ENCODE results near the gene PRDM5.
A peak's percentile ranks its signal among the peaks of the same experiment; 100 is the strongest.

The PRDM5 gene

DNA sequence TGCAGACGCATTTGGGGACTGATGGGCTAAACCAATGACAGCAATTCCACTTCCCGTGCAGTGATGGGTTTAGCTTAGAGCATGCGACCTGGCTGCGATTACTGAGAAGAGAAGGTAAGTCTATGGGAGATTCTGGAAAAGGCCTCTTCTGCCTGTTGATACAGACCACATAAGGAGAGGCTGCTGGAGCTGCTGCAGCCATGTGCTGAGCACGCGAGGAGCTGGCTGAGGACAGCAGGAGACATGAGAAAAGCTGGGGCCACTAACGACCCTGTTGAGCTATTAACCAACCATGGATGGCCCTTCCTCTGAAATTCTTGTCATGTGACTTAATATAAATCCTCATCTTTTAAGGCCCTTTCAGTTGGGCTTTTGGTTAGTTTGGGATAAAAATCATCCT, 199.9 kb downstream of the PRDM5 start:
- Histone ChIP-seq H3K9ac (ENCODE audit: low read length) (no peak overlapping the region), H3K4me1 (ENCODE audit: control insufficient read depth, low read depth, low read length) (peaks cover 4% of the 10 kb centered on the region), H2BK15ac (replicated peaks; ENCODE audit: low read depth) (no peak overlapping the region), H3K79me1 (ENCODE audit: low read length) (no peaks in the 10 kb centered on the region), H4K5ac (ENCODE audit: low read length) (no peak overlapping the region), H3K4ac (ENCODE audit: low read depth, low read length) (no peak overlapping the region), H2BK5ac (ENCODE audit: low read length) (no peak overlapping the region), H2BK120ac (ENCODE audit: low read depth, low read length) (no peak overlapping the region), H3K36me3 (ENCODE audit: control insufficient read depth, insufficient read depth, low read length) (no peaks in the 10 kb centered on the region), H3K79me2 (ENCODE audit: control insufficient read depth, insufficient read depth, low read length) (no peaks in the 10 kb centered on the region), H3K27ac (ENCODE audit: low read depth, low read length) (no peak overlapping the region), H2AK5ac (ENCODE audit: low read length) (no peak overlapping the region), H3K4me2 (ENCODE audit: low read length) (no peak overlapping the region), H3K23ac (ENCODE audit: low read length) (no peak overlapping the region), H3K56ac (ENCODE audit: low read length) (no peak overlapping the region), H4K8ac (ENCODE audit: low read depth, low read length) (no peak overlapping the region), H3K4me3 (ENCODE audit: low read length) (no peak overlapping the region), H3K18ac (ENCODE audit: low read length) (no peak overlapping the region), H3K27me3 (ENCODE audit: insufficient read depth, low read length, poor library complexity) (no peaks in the 10 kb centered on the region)
- DNase-seq, result no peak
- no CpG with 5 or more reads among the region's 7 CpGs for WGBS (ENCODE audit: extremely low coverage, insufficient coverage, low lambda C conversion rate)

DNA sequence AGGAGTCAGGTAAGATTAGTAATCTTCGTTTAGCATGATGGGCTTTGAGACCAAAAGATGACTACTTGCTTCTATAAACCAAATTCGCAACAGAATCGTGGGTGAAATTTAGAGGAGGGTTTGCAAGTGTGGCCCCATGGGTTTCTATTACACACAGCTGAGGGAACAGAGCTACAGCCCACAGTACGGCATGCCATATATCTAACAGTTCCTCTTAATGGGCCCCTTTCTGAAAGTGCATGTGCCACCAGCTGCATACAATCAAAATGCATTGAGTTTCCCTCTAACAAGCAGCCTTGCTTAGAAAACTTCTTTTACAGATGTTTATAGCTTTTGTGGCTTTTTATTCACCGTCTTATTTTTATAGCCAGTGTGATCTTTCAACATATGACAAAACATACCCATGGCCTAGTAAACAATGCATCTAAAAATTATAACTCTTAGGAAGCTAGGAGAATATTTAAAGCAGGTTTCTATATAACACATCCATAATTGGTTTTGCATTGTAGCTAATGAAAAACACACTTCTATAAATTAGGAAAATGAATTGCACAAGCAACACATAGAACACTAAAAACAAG, 202.1 kb downstream of the PRDM5 start:
- Histone ChIP-seq H2BK120ac (ENCODE audit: low read depth, low read length) (no peak overlapping the region), H2AK5ac (ENCODE audit: low read length) (no peak overlapping the region), H3K27me3 (ENCODE audit: insufficient read depth, low read length, poor library complexity) (no peaks in the 10 kb centered on the region), H2BK5ac (ENCODE audit: low read length) (no peak overlapping the region), H3K79me2 (ENCODE audit: control insufficient read depth, insufficient read depth, low read length) (no peaks in the 10 kb centered on the region), H3K9ac (ENCODE audit: low read length) (no peak overlapping the region), H4K5ac (ENCODE audit: low read length) (no peak overlapping the region), H3K4me1 (ENCODE audit: control insufficient read depth, low read depth, low read length) (peaks cover 4% of the 10 kb centered on the region), H3K27ac (ENCODE audit: low read depth, low read length) (no peak overlapping the region), H3K56ac (ENCODE audit: low read length) (no peak overlapping the region), H2BK15ac (replicated peaks; ENCODE audit: low read depth) (no peak overlapping the region), H3K18ac (ENCODE audit: low read length) (no peak overlapping the region), H3K23ac (ENCODE audit: low read length) (no peak overlapping the region), H3K36me3 (ENCODE audit: control insufficient read depth, insufficient read depth, low read length) (no peaks in the 10 kb centered on the region), H3K4me3 (ENCODE audit: low read length) (no peak overlapping the region), H4K8ac (ENCODE audit: low read depth, low read length) (no peak overlapping the region), H3K4me2 (ENCODE audit: low read length) (no peak overlapping the region), H3K79me1 (ENCODE audit: low read length) (no peaks in the 10 kb centered on the region), H3K4ac (ENCODE audit: low read depth, low read length) (no peak overlapping the region)
- no peak for DNase-seq
- no CpG with 5 or more reads among the region's 5 CpGs for WGBS (ENCODE audit: extremely low coverage, insufficient coverage, low lambda C conversion rate)

DNA sequence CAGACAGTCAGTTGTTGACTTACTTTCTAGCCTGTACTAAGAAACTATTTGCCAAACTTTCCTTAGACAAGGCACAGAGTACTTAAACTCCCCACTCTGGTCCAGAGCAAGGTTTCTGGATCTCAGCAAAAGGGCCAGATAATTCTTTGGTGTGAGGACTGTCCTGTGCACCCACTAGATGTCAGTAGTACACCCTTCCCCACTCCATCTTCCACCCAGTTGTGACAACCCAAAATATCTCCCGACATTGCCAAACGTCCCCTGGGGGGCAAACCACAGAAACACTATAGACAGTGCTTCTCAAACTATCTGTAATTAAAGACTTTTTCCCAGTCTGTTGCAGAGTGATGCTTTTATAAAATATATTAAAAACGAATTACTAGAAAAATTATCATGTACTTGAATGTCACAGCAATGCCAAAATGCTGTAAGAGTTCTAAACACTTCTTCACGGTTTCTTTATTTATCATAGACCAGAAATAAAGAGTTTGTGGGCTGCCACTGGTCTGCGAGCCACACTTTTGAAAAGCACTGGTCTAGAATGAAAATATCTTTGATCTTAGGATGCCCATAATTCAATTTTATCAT, 203.5 kb downstream of the PRDM5 start:
- Histone ChIP-seq H3K23ac (ENCODE audit: low read length) (no peak overlapping the region), H3K4me1 (ENCODE audit: control insufficient read depth, low read depth, low read length) (peaks cover 4% of the 10 kb centered on the region), H2BK5ac (ENCODE audit: low read length) (no peak overlapping the region), H3K27ac (ENCODE audit: low read depth, low read length) (no peak overlapping the region), H4K5ac (ENCODE audit: low read length) (no peak overlapping the region), H3K79me1 (ENCODE audit: low read length) (no peaks in the 10 kb centered on the region), H3K56ac (ENCODE audit: low read length) (no peak overlapping the region), H3K79me2 (ENCODE audit: control insufficient read depth, insufficient read depth, low read length) (no peaks in the 10 kb centered on the region), H3K4ac (ENCODE audit: low read depth, low read length) (no peak overlapping the region), H3K27me3 (ENCODE audit: insufficient read depth, low read length, poor library complexity) (no peaks in the 10 kb centered on the region), H3K36me3 (ENCODE audit: control insufficient read depth, insufficient read depth, low read length) (no peaks in the 10 kb centered on the region), H3K9ac (ENCODE audit: low read length) (no peak overlapping the region), H2BK120ac (ENCODE audit: low read depth, low read length) (no peak overlapping the region), H3K4me2 (ENCODE audit: low read length) (no peak overlapping the region), H3K4me3 (ENCODE audit: low read length) (no peak overlapping the region), H2BK15ac (replicated peaks; ENCODE audit: low read depth) (no peak overlapping the region), H4K8ac (ENCODE audit: low read depth, low read length) (no peak overlapping the region), H2AK5ac (ENCODE audit: low read length) (no peak overlapping the region), H3K18ac (ENCODE audit: low read length) (no peak overlapping the region)
- WGBS (ENCODE audit: extremely low coverage, insufficient coverage, low lambda C conversion rate), result no CpG with 5 or more reads among the region's 5 CpGs
- peak; percentile 69 for DNase-seq

- Histone ChIP-seq H3K27me3 (ENCODE audit: insufficient read depth, low read length, poor library complexity) (no peaks in the 10 kb centered on the region), H3K36me3 (ENCODE audit: control insufficient read depth, insufficient read depth, low read length) (no peaks in the 10 kb centered on the region), H4K5ac (ENCODE audit: low read length) (no peak overlapping the region), H3K18ac (ENCODE audit: low read length) (no peak overlapping the region), H3K56ac (ENCODE audit: low read length) (no peak overlapping the region), H3K79me1 (ENCODE audit: low read length) (no peaks in the 10 kb centered on the region), H3K4me2 (ENCODE audit: low read length) (no peak overlapping the region), H2BK120ac (ENCODE audit: low read depth, low read length) (no peak overlapping the region), H3K23ac (ENCODE audit: low read length) (no peak overlapping the region), H3K9ac (ENCODE audit: low read length) (no peak overlapping the region), H3K79me2 (ENCODE audit: control insufficient read depth, insufficient read depth, low read length) (no peaks in the 10 kb centered on the region), H2BK5ac (ENCODE audit: low read length) (no peak overlapping the region), H3K27ac (ENCODE audit: low read depth, low read length) (no peak overlapping the region), H2AK5ac (ENCODE audit: low read length) (no peak overlapping the region), H3K4me1 (ENCODE audit: control insufficient read depth, low read depth, low read length) (no peaks in the 10 kb centered on the region), H4K8ac (ENCODE audit: low read depth, low read length) (no peak overlapping the region), H2BK15ac (replicated peaks; ENCODE audit: low read depth) (no peak overlapping the region), H3K4ac (ENCODE audit: low read depth, low read length) (no peak overlapping the region), H3K4me3 (ENCODE audit: low read length) (no peak overlapping the region)
- no CpG with 5 or more reads among the region's 1 CpG for WGBS (ENCODE audit: extremely low coverage, insufficient coverage, low lambda C conversion rate)
- no peak for DNase-seq
Observed at GRCh38 chr4:120716346-120716745, 206.2 kb downstream of the PRDM5 start.

DNA sequence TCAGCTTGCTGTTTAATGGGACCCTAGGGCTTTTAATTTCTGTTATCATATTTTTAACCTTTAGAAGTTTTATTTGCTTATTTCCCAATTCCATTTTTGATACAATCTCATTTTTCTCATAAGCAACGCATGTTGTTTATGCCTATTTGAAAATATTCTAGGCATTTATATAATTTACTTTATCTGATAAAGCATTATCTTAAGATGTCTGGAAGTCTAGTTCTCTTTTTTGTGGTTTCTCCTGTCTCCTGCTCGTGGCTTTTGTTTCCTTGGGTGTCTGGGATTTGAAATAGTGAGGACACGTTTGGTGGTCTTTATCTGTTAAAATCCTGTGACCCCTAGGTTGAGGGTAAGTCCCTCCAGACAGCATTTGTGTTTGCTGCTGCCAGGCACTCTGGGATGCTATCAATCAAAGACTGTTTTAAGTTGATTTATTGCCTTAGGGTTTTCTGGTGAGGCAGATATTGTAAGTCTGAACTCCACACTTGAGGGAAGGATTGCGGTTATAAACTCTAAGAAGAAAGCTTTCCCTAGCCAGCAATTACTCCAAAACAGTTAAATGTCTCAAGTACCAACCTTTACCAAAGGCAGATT, 208.0 kb downstream of the PRDM5 start:
- Histone ChIP-seq H3K27me3 (ENCODE audit: insufficient read depth, low read length, poor library complexity) (no peaks in the 10 kb centered on the region), H2BK5ac (ENCODE audit: low read length) (no peak overlapping the region), H4K5ac (ENCODE audit: low read length) (no peak overlapping the region), H3K4me3 (ENCODE audit: low read length) (no peak overlapping the region), H4K8ac (ENCODE audit: low read depth, low read length) (no peak overlapping the region), H3K23ac (ENCODE audit: low read length) (no peak overlapping the region), H2BK15ac (replicated peaks; ENCODE audit: low read depth) (no peak overlapping the region), H3K56ac (ENCODE audit: low read length) (no peak overlapping the region), H2AK5ac (ENCODE audit: low read length) (no peak overlapping the region), H3K4ac (ENCODE audit: low read depth, low read length) (no peak overlapping the region), H3K18ac (ENCODE audit: low read length) (no peak overlapping the region), H3K9ac (ENCODE audit: low read length) (no peak overlapping the region), H3K4me1 (ENCODE audit: control insufficient read depth, low read depth, low read length) (no peaks in the 10 kb centered on the region), H3K27ac (ENCODE audit: low read depth, low read length) (no peak overlapping the region), H3K36me3 (ENCODE audit: control insufficient read depth, insufficient read depth, low read length) (no peaks in the 10 kb centered on the region), H2BK120ac (ENCODE audit: low read depth, low read length) (no peak overlapping the region), H3K79me2 (ENCODE audit: control insufficient read depth, insufficient read depth, low read length) (no peaks in the 10 kb centered on the region), H3K79me1 (ENCODE audit: low read length) (no peaks in the 10 kb centered on the region), H3K4me2 (ENCODE audit: low read length) (no peak overlapping the region)
- no CpG with 5 or more reads among the region's 4 CpGs for WGBS (ENCODE audit: extremely low coverage, insufficient coverage, low lambda C conversion rate)
- no peak for DNase-seq

- H3K4me3 ChIP-seq (ENCODE audit: low read length), result no peak overlapping the region
- no peak overlapping the region for H3K9ac ChIP-seq (ENCODE audit: low read length)
- no peak overlapping the region for H3K4ac ChIP-seq (ENCODE audit: low read depth, low read length)
- no peak overlapping the region for H2BK5ac ChIP-seq (ENCODE audit: low read length)
- no peak overlapping the region for H3K23ac ChIP-seq (ENCODE audit: low read length)
- H3K27ac ChIP-seq (ENCODE audit: low read depth, low read length), result no peak overlapping the region
- H4K8ac ChIP-seq (ENCODE audit: low read depth, low read length), result no peak overlapping the region
- no peaks in the 10 kb centered on the region for H3K27me3 ChIP-seq (ENCODE audit: insufficient read depth, low read length, poor library complexity)
- no peaks in the 10 kb centered on the region for H3K4me1 ChIP-seq (ENCODE audit: control insufficient read depth, low read depth, low read length)
- no peaks in the 10 kb centered on the region for H3K36me3 ChIP-seq (ENCODE audit: control insufficient read depth, insufficient read depth, low read length)
- no peak overlapping the region for H3K18ac ChIP-seq (ENCODE audit: low read length)
- H2BK15ac ChIP-seq (replicated peaks; ENCODE audit: low read depth), result no peak overlapping the region
- no peak overlapping the region for H4K5ac ChIP-seq (ENCODE audit: low read length)
- no peak overlapping the region for H2AK5ac ChIP-seq (ENCODE audit: low read length)
- no peak overlapping the region for H3K4me2 ChIP-seq (ENCODE audit: low read length)
- H3K79me2 ChIP-seq (ENCODE audit: control insufficient read depth, insufficient read depth, low read length), result no peaks in the 10 kb centered on the region
- no CpG with 5 or more reads among the region's 3 CpGs for WGBS (ENCODE audit: extremely low coverage, insufficient coverage, low lambda C conversion rate)
- H2BK120ac ChIP-seq (ENCODE audit: low read depth, low read length), result no peak overlapping the region
- H3K79me1 ChIP-seq (ENCODE audit: low read length), result no peaks in the 10 kb centered on the region
- no peak overlapping the region for H3K56ac ChIP-seq (ENCODE audit: low read length)
- DNase-seq, result no peak
Observed at GRCh38 chr4:120709991-120710390, 212.5 kb downstream of the PRDM5 start.
